ENCODE results near the gene CLMN. TPM values are rescaled to one million over a fixed set of nuclear protein-coding genes. Genes with fewer than 3 reads are reported as not detected.

CLMN gene
- total and polyA plus RNA-seq, 10 of the 15 experiments (the other 5 are each of a cell fraction or from before 2014, with no cell fraction given): 7.8 to 49.3 (median 18.5) TPM

DNA sequence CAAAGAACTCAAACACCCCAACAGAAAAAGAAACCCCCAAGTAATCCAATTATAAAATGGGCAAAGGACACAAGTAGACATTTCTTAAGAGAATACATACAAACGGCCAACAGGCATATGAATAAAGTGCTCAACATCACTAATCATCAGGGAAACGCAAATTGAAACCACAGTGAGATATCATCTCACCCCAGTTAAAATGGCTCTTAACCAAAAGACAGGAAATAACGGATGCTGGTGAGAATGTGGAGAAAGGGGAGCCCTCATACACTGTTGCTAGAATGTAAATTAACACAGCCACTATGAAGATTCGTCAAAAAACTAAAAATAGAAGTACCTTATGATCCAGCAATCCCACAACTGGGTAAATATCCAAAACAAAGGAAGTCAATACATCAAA is 52.4 kb downstream of the CLMN start:
- Histone ChIP-seq H3K4me3 (no peak overlapping the region), H3K9me3 (replicated peaks; ENCODE audit: control insufficient read depth, insufficient read depth, low read length) (no peaks in the 10 kb centered on the region), H3K4me1 (ENCODE audit: control insufficient read depth, insufficient read depth, low read length) (peaks cover 42% of the 10 kb centered on the region), H2AFZ (ENCODE audit: control insufficient read depth, low read depth, low read length) (no peak overlapping the region; the same call in 1 of the 2 replicates), H3K27ac (ENCODE audit: control insufficient read depth, insufficient read depth) (peak overlapping the region; percentile 39; the same call in 1 of the 2 replicates), H3K9ac (ENCODE audit: control insufficient read depth, insufficient read depth, low read length) (no peak overlapping the region), H3K27me3 (replicated peaks in 1 of 2; ENCODE audit: control insufficient read depth in 2 of 2, insufficient read depth in 2 of 2, low read length in 1 of 2) (no peaks in the 10 kb centered on the region), H3K36me3 (ENCODE audit: control insufficient read depth in 2 of 2, insufficient read depth in 2 of 2, low read length in 1 of 2) (no peaks in the 10 kb centered on the region), H3K4me2 (ENCODE audit: control insufficient read depth, insufficient read depth) (no peak overlapping the region), H3K79me2 (ENCODE audit: control insufficient read depth, insufficient read depth, low read length) (no peaks in the 10 kb centered on the region), H4K20me1 (ENCODE audit: control insufficient read depth, insufficient read depth) (no peaks in the 10 kb centered on the region)
- in situ Hi-C loops (cut with MboI) (no loop called here), intact Hi-C loops (cut with micrococcal nuclease; ENCODE audit: unreplicated experiment) (loop anchor here (5.0 kb wide), 1 partner anchor 110 kb away; the partner anchor contains the start of gene DICER1)
- no peak for DNase-seq (ENCODE audit: low read depth, low spot score)
- ChIA-PET CTCF (no interaction called here), POLR2A (no interaction called here), RAD21 (ENCODE audit: unreplicated experiment) (interaction anchor here (1.3 to 3.5 kb wide), 5 partner anchors 24 to 60 kb away, joined by 4 to 18 read pairs (median 6); no protein-coding TSS in a partner anchor), SMC1A (ENCODE audit: uncharacterized antibody, unreplicated experiment) (interaction anchor here (0.7 to 3.6 kb wide), 11 partner anchors 10 to 83 kb away, joined by 3 to 16 read pairs (median 5); no protein-coding TSS in a partner anchor)
- BruUV-seq (replicated peaks): no TSS peak
- no peak for FAIRE-seq
- peak; percentile 61; the same call in 1 of the 2 replicates for TF ChIP-seq RUNX3 (IDR thresholded peaks at IDR 0.05; ENCODE audit: low read length)
- TF ChIP-seq EED (IDR thresholded peaks at IDR 0.05; ENCODE audit: low read depth): 0 out of 2 replicates have a peak, but pooled peaks have one; percentile 32
- TF ChIP-seq SMAD5 (IDR thresholded peaks at IDR 0.05; ENCODE audit: low read depth): no peak
- TF ChIP-seq POLR2A (IDR thresholded peaks at IDR 0.05; ENCODE audit: low read depth, low read length): no peak
- WGBS (ENCODE audit: insufficient coverage, insufficient replicate concordance, low lambda C conversion rate, missing lambda C conversion rate): 12% methylated on average over 4 of the region's 4 CpGs
- ATAC-seq: no peak

DNA sequence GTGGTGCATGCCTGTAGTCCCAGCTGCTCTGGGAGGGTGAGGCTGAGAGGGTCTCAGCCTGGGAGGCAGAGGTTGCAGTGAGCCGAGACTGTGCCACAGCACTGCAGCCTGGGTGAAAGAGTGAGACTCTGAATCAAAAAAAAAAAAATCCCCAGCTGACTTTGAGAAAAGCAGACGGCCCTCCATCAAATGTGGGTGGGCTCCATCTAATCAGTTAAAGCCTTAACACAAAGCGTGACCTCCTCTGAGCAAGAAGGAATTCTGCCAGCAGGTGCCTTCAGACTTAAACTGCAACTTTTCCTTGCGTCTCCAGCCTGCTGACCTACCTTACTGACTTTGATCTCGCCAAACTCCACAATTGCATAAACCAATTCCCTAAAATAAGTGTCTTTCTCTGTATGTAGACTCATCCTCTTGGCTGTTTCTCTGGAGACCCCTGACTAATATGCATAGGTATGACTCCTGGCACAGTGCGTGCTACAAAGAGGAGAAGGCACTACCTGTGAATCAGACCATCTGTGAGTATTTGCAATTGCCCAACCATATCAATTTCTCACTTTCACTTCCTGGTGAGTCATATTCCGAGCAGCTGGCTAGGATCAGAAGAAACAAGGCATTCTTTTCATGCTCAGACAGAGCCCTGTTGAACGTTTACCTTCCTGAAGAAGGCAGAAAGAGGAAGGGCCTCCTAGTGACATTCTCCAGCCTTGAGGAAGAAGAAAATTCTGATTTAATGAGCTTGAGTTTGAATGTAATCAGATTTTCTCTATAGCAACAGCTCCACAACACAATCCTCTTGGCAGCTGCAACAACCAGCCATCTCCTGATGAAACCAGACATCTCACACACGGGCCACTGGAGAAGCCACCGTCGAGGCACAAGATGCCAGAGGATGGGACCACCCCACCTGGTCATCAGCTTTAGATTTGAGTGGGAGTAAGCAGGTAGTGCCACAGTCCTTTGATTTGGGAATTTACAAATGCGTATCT is 54.3 kb downstream of the CLMN start:
- Histone ChIP-seq H3K79me2 (ENCODE audit: control insufficient read depth, insufficient read depth, low read length) (no peaks in the 10 kb centered on the region), H3K27me3 (replicated peaks in 1 of 2; ENCODE audit: control insufficient read depth in 2 of 2, insufficient read depth in 2 of 2, low read length in 1 of 2) (no peaks in the 10 kb centered on the region), H3K27ac (ENCODE audit: control insufficient read depth, insufficient read depth) (peak overlapping the region; percentile 92), H3K4me1 (ENCODE audit: control insufficient read depth, insufficient read depth, low read length) (peaks cover 49% of the 10 kb centered on the region), H3K4me2 (ENCODE audit: control insufficient read depth, insufficient read depth) (peak overlapping the region; percentile 99), H4K20me1 (ENCODE audit: control insufficient read depth, insufficient read depth) (no peaks in the 10 kb centered on the region), H2AFZ (ENCODE audit: control insufficient read depth, low read depth, low read length) (peak overlapping the region; percentile 23; the same call in 1 of the 2 replicates), H3K36me3 (ENCODE audit: control insufficient read depth in 2 of 2, insufficient read depth in 2 of 2, low read length in 1 of 2) (no peaks in the 10 kb centered on the region), H3K9ac (ENCODE audit: control insufficient read depth, insufficient read depth, low read length) (peak overlapping the region; percentile 66), H3K9me3 (replicated peaks; ENCODE audit: control insufficient read depth, insufficient read depth, low read length) (no peaks in the 10 kb centered on the region), H3K4me3 (peak overlapping the region; percentile 54; the same call in 1 of the 2 replicates)
- ATAC-seq (peak; percentile 91), FAIRE-seq (peak; percentile 81), DNase-seq (ENCODE audit: low read depth, low spot score) (peak; percentile 96)
- WGBS (ENCODE audit: insufficient coverage, insufficient replicate concordance, low lambda C conversion rate, missing lambda C conversion rate): 3% methylated on average over 12 of the region's 12 CpGs
- ChIA-PET SMC1A (ENCODE audit: uncharacterized antibody, unreplicated experiment) (interaction anchor here (0.6 to 3.6 kb wide), 20 partner anchors 12 to 227 kb away, joined by 3 to 16 read pairs (median 4); no protein-coding TSS in a partner anchor), POLR2A (interaction anchor here (1.0 to 1.5 kb wide), 3 partner anchors 16 to 62 kb away, joined by 3 to 11 read pairs (median 4); no protein-coding TSS in a partner anchor), RAD21 (ENCODE audit: unreplicated experiment) (interaction anchor here (0.7 to 2.2 kb wide), 12 partner anchors 10 to 96 kb away, joined by 3 to 9 read pairs (median 4); no protein-coding TSS in a partner anchor), CTCF (interaction anchor here (0.6 to 2.0 kb wide), 10 partner anchors 16 to 96 kb away, joined by 3 to 5 read pairs (median 3); no protein-coding TSS in a partner anchor)
- in situ Hi-C loops (cut with MboI) (no loop called here), intact Hi-C loops (cut with micrococcal nuclease; ENCODE audit: unreplicated experiment) (loop anchor here (2.0 to 5.0 kb wide), 5 partner anchors 49 to 108 kb away; partner anchors contain the start of gene DICER1)
- BruUV-seq (replicated peaks): TSS peak; percentile 39
- TF ChIP-seq CHD1 (IDR thresholded peaks at IDR 0.05; ENCODE audit: low read depth, low read length) (no peak), SMAD1 (IDR thresholded peaks at IDR 0.05; ENCODE audit: low read depth, partially characterized antibody) (peak; percentile 45)
- TF ChIP-seq, protein P1, sequence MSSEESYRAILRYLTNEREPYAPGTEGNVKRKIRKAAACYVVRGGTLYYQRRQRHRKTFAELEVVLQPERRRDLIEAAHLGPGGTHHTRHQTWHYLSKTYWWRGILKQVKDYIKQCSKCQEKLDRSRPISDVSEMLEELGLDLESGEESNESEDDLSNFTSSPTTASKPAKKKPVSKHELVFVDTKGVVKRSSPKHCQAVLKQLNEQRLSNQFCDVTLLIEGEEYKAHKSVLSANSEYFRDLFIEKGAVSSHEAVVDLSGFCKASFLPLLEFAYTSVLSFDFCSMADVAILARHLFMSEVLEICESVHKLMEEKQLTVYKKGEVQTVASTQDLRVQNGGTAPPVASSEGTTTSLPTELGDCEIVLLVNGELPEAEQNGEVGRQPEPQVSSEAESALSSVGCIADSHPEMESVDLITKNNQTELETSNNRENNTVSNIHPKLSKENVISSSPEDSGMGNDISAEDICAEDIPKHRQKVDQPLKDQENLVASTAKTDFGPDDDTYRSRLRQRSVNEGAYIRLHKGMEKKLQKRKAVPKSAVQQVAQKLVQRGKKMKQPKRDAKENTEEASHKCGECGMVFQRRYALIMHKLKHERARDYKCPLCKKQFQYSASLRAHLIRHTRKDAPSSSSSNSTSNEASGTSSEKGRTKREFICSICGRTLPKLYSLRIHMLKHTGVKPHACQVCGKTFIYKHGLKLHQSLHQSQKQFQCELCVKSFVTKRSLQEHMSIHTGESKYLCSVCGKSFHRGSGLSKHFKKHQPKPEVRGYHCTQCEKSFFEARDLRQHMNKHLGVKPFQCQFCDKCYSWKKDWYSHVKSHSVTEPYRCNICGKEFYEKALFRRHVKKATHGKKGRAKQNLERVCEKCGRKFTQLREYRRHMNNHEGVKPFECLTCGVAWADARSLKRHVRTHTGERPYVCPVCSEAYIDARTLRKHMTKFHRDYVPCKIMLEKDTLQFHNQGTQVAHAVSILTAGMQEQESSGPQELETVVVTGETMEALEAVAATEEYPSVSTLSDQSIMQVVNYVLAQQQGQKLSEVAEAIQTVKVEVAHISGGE (CRISPR knock-in tag; IDR thresholded peaks at IDR 0.05): no peak

All from GM12878 (cell line).